T-helper 1 cell treated with Interleukin-12 subunit alpha and Interleukin-12 subunit beta and Interleukin-4 antibody, amounts not matched to agents 30 μg/mL and 1 μg/mL, for 36 hours (primary cell): ENCODE measurements around the gene CACNB2.

Source experiments
- H3K27ac Mint-ChIP-seq: one replicate; pipeline ENCODE4 v1.8.0; 2021; ENCODE audit warnings: mild to moderate bottlenecking, mixed read lengths
- H3K27me3 Mint-ChIP-seq: one replicate; pipeline ENCODE4 v1.8.0; 2021; ENCODE audit warnings: low read depth, mixed read lengths
- H3K36me3 Mint-ChIP-seq: one replicate; pipeline ENCODE4 v1.8.0; 2021; ENCODE audit warnings: low read depth, mixed read lengths
- H3K4me1 Mint-ChIP-seq: one replicate; pipeline ENCODE4 v1.8.0; 2021; ENCODE audit warnings: low read depth, mixed read lengths
- H3K4me3 Mint-ChIP-seq: one replicate; pipeline ENCODE4 v1.8.0; 2021; ENCODE audit warnings: mild to moderate bottlenecking, moderate library complexity, mixed read lengths
- H3K9me3 Mint-ChIP-seq: one replicate; pipeline ENCODE4 v1.8.0; 2021; ENCODE audit warnings: mixed read lengths

Gene CACNB2

GRCh38 chr10:18402853-18403252 lies 262.6 kb downstream of the CACNB2 start:
- Mint-ChIP-seq H3K27me3 (peaks cover 24% of the 10 kb centered on the region), H3K4me1 (peaks cover 4% of the 10 kb centered on the region), H3K9me3 (no peaks in the 10 kb centered on the region), H3K27ac (no peak overlapping the region), H3K4me3 (no peak overlapping the region), H3K36me3 (no peaks in the 10 kb centered on the region)

- Mint-ChIP-seq H3K4me3 (no peak overlapping the region), H3K9me3 (no peaks in the 10 kb centered on the region), H3K4me1 (peaks cover 4% of the 10 kb centered on the region)
Observed at GRCh38 chr10:18404530-18404929, 264.3 kb downstream of the CACNB2 start.

GRCh38 chr10:18406136-18406535 lies 265.9 kb downstream of the CACNB2 start:
- Mint-ChIP-seq H3K27ac (no peak overlapping the region), H3K9me3 (no peaks in the 10 kb centered on the region), H3K27me3 (peaks cover 7% of the 10 kb centered on the region), H3K4me3 (no peak overlapping the region), H3K36me3 (no peaks in the 10 kb centered on the region), H3K4me1 (peaks cover under 1% of the 10 kb centered on the region)

More at GRCh38 chr10:18404530-18404929, 264.3 kb downstream of the CACNB2 start:
- no peaks in the 10 kb centered on the region for H3K36me3 Mint-ChIP-seq
- peaks cover 20% of the 10 kb centered on the region for H3K27me3 Mint-ChIP-seq
- no peak overlapping the region for H3K27ac Mint-ChIP-seq

- H3K36me3 Mint-ChIP-seq, result no peaks in the 10 kb centered on the region
- H3K9me3 Mint-ChIP-seq, result no peaks in the 10 kb centered on the region
- no peak overlapping the region for H3K27ac Mint-ChIP-seq
- no peak overlapping the region for H3K4me3 Mint-ChIP-seq
- no peaks in the 10 kb centered on the region for H3K27me3 Mint-ChIP-seq
- H3K4me1 Mint-ChIP-seq, result no peaks in the 10 kb centered on the region
Observed at GRCh38 chr10:18409599-18410397, 269.6 kb downstream of the CACNB2 start.

GRCh38 chr10:18414061-18414460 lies 273.8 kb downstream of the CACNB2 start:
- no peaks in the 10 kb centered on the region for H3K27me3 Mint-ChIP-seq

DNA sequence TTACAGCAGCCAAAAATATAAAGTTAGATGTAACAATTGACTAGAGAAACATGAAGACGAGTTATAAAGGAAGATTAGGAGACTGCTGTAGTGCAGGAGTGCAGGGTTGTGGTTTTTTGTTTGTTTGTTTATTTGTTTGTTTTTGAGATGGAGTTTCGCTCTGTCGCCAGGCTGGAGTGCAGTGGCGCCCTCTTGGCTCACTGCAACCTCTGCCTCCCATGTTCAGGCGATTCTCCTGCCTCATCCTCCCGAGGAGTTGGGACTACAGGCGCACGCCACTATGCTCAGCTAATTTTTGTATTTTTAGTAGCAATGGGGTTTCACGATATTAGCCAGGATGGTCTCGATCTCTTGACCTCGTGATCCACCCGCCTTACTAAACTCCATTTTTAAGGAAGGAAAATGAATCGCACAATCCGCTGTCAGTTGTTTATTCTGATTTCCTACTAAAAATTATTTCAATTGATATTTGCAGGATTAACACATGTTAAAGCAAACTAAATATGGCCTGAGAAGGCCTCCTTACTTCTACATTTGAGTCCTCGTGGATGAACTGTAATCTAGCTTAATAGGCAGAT lies 277.8 kb downstream of the CACNB2 start:
- Mint-ChIP-seq H3K36me3 (no peaks in the 10 kb centered on the region), H3K4me1 (no peaks in the 10 kb centered on the region), H3K27me3 (no peaks in the 10 kb centered on the region), H3K27ac (no peak overlapping the region), H3K9me3 (peaks cover 4% of the 10 kb centered on the region), H3K4me3 (no peak overlapping the region)

More at GRCh38 chr10:18414061-18414460, 273.8 kb downstream of the CACNB2 start:
- H3K4me1 Mint-ChIP-seq, result no peaks in the 10 kb centered on the region
- H3K27ac Mint-ChIP-seq, result no peak overlapping the region
- H3K4me3 Mint-ChIP-seq, result no peak overlapping the region
- H3K36me3 Mint-ChIP-seq, result no peaks in the 10 kb centered on the region
- peaks cover 4% of the 10 kb centered on the region for H3K9me3 Mint-ChIP-seq

- no peaks in the 10 kb centered on the region for H3K36me3 Mint-ChIP-seq
- no peaks in the 10 kb centered on the region for H3K27me3 Mint-ChIP-seq
- no peak overlapping the region for H3K27ac Mint-ChIP-seq
Observed at GRCh38 chr10:18418541-18419215, 278.5 kb downstream of the CACNB2 start.

DNA sequence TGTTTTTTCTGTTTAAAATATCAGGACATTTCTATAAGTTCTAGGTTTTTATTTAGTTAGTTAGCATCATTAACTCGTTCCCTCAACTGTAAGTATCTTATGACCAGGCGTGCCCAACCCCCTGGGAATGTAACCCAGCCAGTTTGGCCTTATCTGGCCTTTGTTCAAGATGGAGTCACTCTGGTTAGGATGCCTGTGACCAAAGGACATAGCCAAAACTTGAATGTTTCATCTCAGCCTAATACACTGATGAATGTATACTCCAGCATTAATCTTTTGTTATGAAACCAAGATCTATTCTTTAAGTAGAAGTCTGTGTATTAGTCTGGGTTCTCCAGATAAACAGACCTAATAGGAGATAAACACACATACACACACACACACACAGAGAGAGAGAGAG lies 279.7 kb downstream of the CACNB2 start:
- Mint-ChIP-seq H3K4me1 (no peaks in the 10 kb centered on the region), H3K9me3 (peaks cover 4% of the 10 kb centered on the region), H3K27ac (no peak overlapping the region), H3K36me3 (no peaks in the 10 kb centered on the region), H3K4me3 (no peak overlapping the region), H3K27me3 (no peaks in the 10 kb centered on the region)

More at GRCh38 chr10:18418541-18419215, 278.5 kb downstream of the CACNB2 start:
- peaks cover 4% of the 10 kb centered on the region for H3K9me3 Mint-ChIP-seq
- H3K4me3 Mint-ChIP-seq, result no peak overlapping the region
- H3K4me1 Mint-ChIP-seq, result no peaks in the 10 kb centered on the region

- Mint-ChIP-seq H3K27ac (no peak overlapping the region), H3K9me3 (peaks cover 4% of the 10 kb centered on the region), H3K36me3 (no peaks in the 10 kb centered on the region), H3K4me3 (no peak overlapping the region), H3K27me3 (no peaks in the 10 kb centered on the region), H3K4me1 (no peaks in the 10 kb centered on the region)
Observed at GRCh38 chr10:18421726-18422293, 281.6 kb downstream of the CACNB2 start.

DNA sequence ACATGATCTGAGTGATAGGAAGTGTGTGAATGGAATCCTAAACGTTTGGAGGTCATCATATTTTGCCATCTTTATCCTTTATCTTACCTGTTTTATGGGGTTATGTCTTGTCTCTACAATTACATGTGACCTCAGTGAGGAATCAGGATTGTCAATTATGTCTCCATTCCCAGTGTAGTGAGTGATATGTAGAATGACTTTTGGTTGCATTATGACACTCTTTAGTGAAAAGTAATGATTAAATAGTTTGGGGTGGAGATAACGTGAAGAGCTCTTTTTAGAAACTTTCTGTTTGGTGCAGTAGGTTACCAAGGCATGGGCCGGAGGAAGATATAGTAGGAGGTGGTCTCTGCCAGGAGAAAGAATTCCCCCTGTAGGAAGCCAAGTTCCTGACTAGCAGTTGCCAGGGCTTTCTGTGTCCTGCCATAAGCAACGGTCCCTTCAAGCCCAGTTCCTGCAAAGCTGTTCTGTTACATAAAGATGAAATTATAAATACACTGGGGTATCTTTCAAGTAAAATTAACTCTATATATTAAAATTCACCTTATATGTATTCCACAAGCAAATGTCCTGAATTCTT lies 282.9 kb downstream of the CACNB2 start:
- Mint-ChIP-seq H3K4me3 (no peak overlapping the region), H3K4me1 (no peaks in the 10 kb centered on the region), H3K27me3 (no peaks in the 10 kb centered on the region), H3K9me3 (no peaks in the 10 kb centered on the region), H3K36me3 (no peaks in the 10 kb centered on the region), H3K27ac (no peak overlapping the region)

GRCh38 chr10:18424200-18424599 lies 284.0 kb downstream of the CACNB2 start:
- Mint-ChIP-seq H3K4me3 (no peak overlapping the region), H3K36me3 (no peaks in the 10 kb centered on the region), H3K9me3 (no peaks in the 10 kb centered on the region), H3K27ac (no peak overlapping the region), H3K27me3 (no peaks in the 10 kb centered on the region), H3K4me1 (no peaks in the 10 kb centered on the region)

DNA sequence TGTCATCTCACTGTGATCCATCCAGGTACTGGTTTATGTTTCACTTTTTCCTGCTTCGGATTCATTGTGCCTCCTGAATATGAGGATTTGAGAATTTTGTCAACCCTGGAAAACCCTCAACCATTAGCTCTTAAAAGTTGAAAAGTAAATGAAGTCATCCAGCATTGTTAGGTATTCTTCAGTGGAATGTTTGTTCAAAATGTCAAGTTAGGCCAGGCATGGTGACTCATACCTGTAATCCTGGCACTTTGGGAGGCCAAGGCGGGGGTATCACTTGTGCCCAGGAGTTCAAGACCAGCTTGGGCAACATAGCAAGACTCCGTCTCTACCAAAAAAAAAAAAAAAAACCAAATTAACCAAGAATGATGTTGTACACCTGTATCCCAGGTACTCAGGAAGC lies 289.1 kb downstream of the CACNB2 start:
- Mint-ChIP-seq H3K36me3 (no peaks in the 10 kb centered on the region), H3K27ac (no peak overlapping the region), H3K4me1 (no peaks in the 10 kb centered on the region), H3K4me3 (no peak overlapping the region), H3K9me3 (no peaks in the 10 kb centered on the region), H3K27me3 (no peaks in the 10 kb centered on the region)

DNA sequence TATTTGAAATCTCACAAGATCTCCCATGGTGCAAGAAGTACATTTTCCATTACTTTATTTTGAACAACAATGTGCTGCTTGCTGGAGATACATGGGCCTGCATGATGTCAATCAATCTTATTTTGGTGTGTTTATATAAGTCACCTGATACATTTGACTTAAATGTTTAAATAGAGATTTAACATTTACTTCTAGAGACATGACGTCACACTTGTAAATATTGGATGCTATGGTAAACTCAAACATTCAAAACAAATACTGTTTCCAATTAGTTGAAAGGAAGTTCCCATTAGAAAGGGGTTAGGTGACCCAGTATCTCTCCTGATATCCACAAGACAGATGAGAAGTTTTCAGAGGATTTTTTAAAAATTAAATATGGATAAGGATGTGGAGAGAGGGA lies 296.7 kb downstream of the CACNB2 start:
- Mint-ChIP-seq H3K27me3 (no peaks in the 10 kb centered on the region), H3K4me3 (no peak overlapping the region), H3K27ac (no peak overlapping the region), H3K4me1 (no peaks in the 10 kb centered on the region), H3K36me3 (no peaks in the 10 kb centered on the region), H3K9me3 (no peaks in the 10 kb centered on the region)

DNA sequence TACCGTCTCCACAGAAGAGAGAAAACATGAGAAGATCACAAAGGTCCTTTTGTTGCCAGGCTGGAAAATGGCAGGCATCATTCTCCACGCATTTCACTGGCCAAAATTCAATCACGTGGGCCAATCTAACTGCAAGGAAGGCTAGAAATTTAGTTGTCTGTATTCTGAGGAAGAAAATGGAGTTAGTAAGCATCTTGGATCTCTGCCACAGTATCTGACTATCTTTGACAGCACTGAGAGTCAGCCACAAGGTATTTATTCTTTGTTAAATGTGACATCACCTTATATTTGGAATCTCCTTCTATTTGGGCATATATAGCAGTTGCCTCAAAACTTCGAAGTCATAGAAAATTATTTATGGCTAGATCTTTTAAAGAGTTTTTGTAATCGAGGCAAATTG lies 297.3 kb downstream of the CACNB2 start:
- Mint-ChIP-seq H3K27ac (no peak overlapping the region), H3K4me1 (no peaks in the 10 kb centered on the region)

More for the DNA sequence above, 297.3 kb downstream of the CACNB2 start:
- Mint-ChIP-seq H3K4me3 (no peak overlapping the region), H3K36me3 (no peaks in the 10 kb centered on the region), H3K9me3 (no peaks in the 10 kb centered on the region), H3K27me3 (no peaks in the 10 kb centered on the region)
